ENCODE data around the gene PANX1.
A peak's percentile ranks its signal among the peaks of the same experiment; 100 is the strongest.
"Not testable (repeated sequence)": the region's sequence is repeated elsewhere in the genome, so short reads cannot be mapped to it uniquely, and the experiment has no call there.

PANX1 gene

GRCh38 chr11:94150056-94150455, 21.4 kb downstream of the PANX1 start:
- no peak for DNase-seq (ENCODE audit: low spot score)

- no peak for DNase-seq (ENCODE audit: low spot score)
Measured at GRCh38 chr11:94150704-94151685, 22.4 kb downstream of the PANX1 start.

GRCh38 chr11:94151903-94152677, 23.4 kb downstream of the PANX1 start:
- DNase-seq (ENCODE audit: low spot score), result peak; percentile 91

GRCh38 chr11:94152678-94153065, 24.0 kb downstream of the PANX1 start:
- DNase-seq (ENCODE audit: low spot score), result no peak

GRCh38 chr11:94153320-94153719, 24.7 kb downstream of the PANX1 start:
- no peak for DNase-seq (ENCODE audit: low spot score)

- DNase-seq (ENCODE audit: low spot score), result no peak
Measured at GRCh38 chr11:94154095-94154856, 25.6 kb downstream of the PANX1 start.

- not testable (repeated sequence) for DNase-seq (ENCODE audit: low spot score)
Measured at GRCh38 chr11:94157339-94157738, 28.7 kb downstream of the PANX1 start.

GRCh38 chr11:94168882-94169281, 40.2 kb downstream of the PANX1 start:
- no peak for DNase-seq (ENCODE audit: low spot score)

- DNase-seq (ENCODE audit: low spot score), result no peak
Measured at GRCh38 chr11:94169516-94169915, 40.9 kb downstream of the PANX1 start.

GRCh38 chr11:94169930-94170545, 41.4 kb downstream of the PANX1 start:
- DNase-seq (ENCODE audit: low spot score), result no peak

GRCh38 chr11:94170953-94171352, 42.3 kb downstream of the PANX1 start:
- no peak for DNase-seq (ENCODE audit: low spot score)

GRCh38 chr11:94171693-94172440, 43.2 kb downstream of the PANX1 start:
- DNase-seq (ENCODE audit: low spot score), result peak; percentile 24

- DNase-seq (ENCODE audit: low spot score), result no peak
Measured at GRCh38 chr11:94175535-94175934, 46.9 kb downstream of the PANX1 start.

GRCh38 chr11:94178331-94178730, 49.7 kb downstream of the PANX1 start:
- DNase-seq (ENCODE audit: low spot score), result no peak

- no peak for DNase-seq (ENCODE audit: low spot score)
Measured at GRCh38 chr11:94179696-94180095, 51.1 kb downstream of the PANX1 start.

GRCh38 chr11:94181526-94181925, 52.9 kb downstream of the PANX1 start:
- DNase-seq (ENCODE audit: low spot score), result no peak

- DNase-seq (ENCODE audit: low spot score), result no peak
Measured at GRCh38 chr11:94181943-94182342, 53.3 kb downstream of the PANX1 start.

GRCh38 chr11:94183251-94183885, 54.7 kb downstream of the PANX1 start:
- DNase-seq (ENCODE audit: low spot score), result no peak

- DNase-seq (ENCODE audit: low spot score), result peak; percentile 30
Measured at GRCh38 chr11:94183886-94184264, 55.2 kb downstream of the PANX1 start.

GRCh38 chr11:94184362-94184761, 55.7 kb downstream of the PANX1 start:
- no peak for DNase-seq (ENCODE audit: low spot score)

GRCh38 chr11:94184846-94185245, 56.2 kb downstream of the PANX1 start:
- no peak for DNase-seq (ENCODE audit: low spot score)
